HepG2 (cell line): ENCODE results near the gene COL26A1. TPM values are rescaled to one million over a fixed set of nuclear protein-coding genes. Genes with fewer than 3 reads are reported as not detected.
A peak's percentile ranks its signal among the peaks of the same experiment; 100 is the strongest.

ENCODE experiments used
- ATAC-seq: fragments of 200-7000 bp; cut with Tn5 transposase; 3 replicates; pipeline ENCODE4 v1.9.1; 2020; ENCODE audit warnings: mild to moderate bottlenecking, moderate library complexity
- BruUV-seq: library from RNA; stranded (reverse); fragments of 400-500 nt; replicated peaks from 2 replicates; lab custom pipeline; 2021; lab: Mats Ljungman, UMichigan
- CTCF ChIA-PET: fragments of 300-600 bp; formaldehyde crosslinking; extraction: SDS; loops from one replicate; lab custom pipeline; 2021; ENCODE audit warnings: low total read pairs, inconsistent platforms, low intra/inter-chr PET ratio; lab: Yijun Ruan, JAX
- POLR2A ChIA-PET: fragments of 350-600 bp; sonication (Branson Sonifier 250); formaldehyde crosslinking; loops from one replicate; lab custom pipeline; 2020; ENCODE audit warnings: antibody characterized with exemption, inconsistent platforms; lab: Yijun Ruan, JAX
- DNase-seq: peaks from one replicate; pipeline ENCODE4 v3.0.0-alpha.2; 2015; ENCODE audit warnings: low spot score
- FAIRE-seq: peaks from 3 replicates; lab custom pipeline; 2011; peaks lifted over from hg19 to GRCh38; lab: Jason Lieb, UNC
- H2AFZ ChIP-seq: one replicate; pipeline ENCODE4 v1.6.1; 2011; ENCODE audit warnings: low read length, inconsistent platforms
- H3K27ac ChIP-seq: fragments of 300-600 bp; 3 replicates; pipeline ENCODE4 v1.8.0; 2011; ENCODE audit warnings: mixed run types, mild to moderate bottlenecking, mixed read lengths, low read length, inconsistent platforms; ENCODE audit not compliant: insufficient read depth; ENCODE audit errors: extremely low read length
- H3K27me3 ChIP-seq, 2 experiments: fragments of 200-600 bp in 1 of 2; 2 replicates in 1 of 2; 3 replicates in 1 of 2; pipeline versions ENCODE4 v1.6.0 to v1.8.0; 2011; ENCODE audit warnings: low read length in 2 of 2, mild to moderate bottlenecking in 2 of 2, moderate library complexity in 2 of 2, inconsistent platforms in 1 of 2; ENCODE audit not compliant: insufficient read depth in 2 of 2, control insufficient read depth in 1 of 2
- H3K36me3 ChIP-seq, 2 experiments: fragments of 200-600 bp in 1 of 2; replicated peaks in 1 of 2; 2 replicates in 1 of 2; 3 replicates in 1 of 2; pipeline versions ENCODE4 v1.5.1 to v1.8.0; 2011; ENCODE audit warnings: low read length in 2 of 2, inconsistent platforms in 1 of 2; ENCODE audit not compliant: insufficient read depth in 2 of 2, control insufficient read depth in 1 of 2
- H3K4me1 ChIP-seq: 2 replicates; pipeline ENCODE4 v1.5.1; 2012; ENCODE audit warnings: low read length, inconsistent platforms; ENCODE audit not compliant: insufficient read depth
- H3K4me2 ChIP-seq: 2 replicates; pipeline ENCODE4 v1.6.0; 2011; ENCODE audit warnings: low read depth, low read length, inconsistent platforms
- H3K4me3 ChIP-seq, 3 experiments: fragments of 200-600 bp in 1 of 3; sonication (generic), shearing (Covaris generic) in 1 of 3; replicated peaks in 1 of 3; 2 replicates each; pipeline ENCODE4 v1.5.1; 2011 to 2016; ENCODE audit warnings: low read length in 3 of 3, inconsistent platforms in 2 of 3, low read depth in 2 of 3, mild to moderate bottlenecking in 2 of 3, control low read depth in 1 of 3, mixed read lengths in 1 of 3; ENCODE audit not compliant: insufficient read depth in 1 of 3
- H3K79me2 ChIP-seq: one replicate; pipeline ENCODE4 v1.6.1; 2011; ENCODE audit warnings: low read length, inconsistent platforms; ENCODE audit not compliant: insufficient read depth
- H3K9ac ChIP-seq: 2 replicates; pipeline ENCODE4 v1.6.0; 2011; ENCODE audit warnings: mild to moderate bottlenecking, low read depth, low read length, inconsistent platforms; ENCODE audit not compliant: insufficient read depth
- H3K9me3 ChIP-seq: 2 replicates; pipeline ENCODE4 v1.5.1; 2012; ENCODE audit warnings: mild to moderate bottlenecking, low read length
- H4K20me1 ChIP-seq: 2 replicates; pipeline ENCODE4 v1.6.0; 2011; ENCODE audit warnings: inconsistent platforms, mild to moderate bottlenecking, low read length, moderate library complexity; ENCODE audit not compliant: insufficient read depth
- DMAP1 ChIP-seq: IDR thresholded peaks from 2 replicates; pipeline ENCODE4 v1.6.1; 2016
- FOXO4 ChIP-seq: sonication (generic); formaldehyde crosslinking; conservative IDR thresholded peaks from 2 replicates; pipeline ENCODE4 v1.8.1; 2023; ENCODE audit warnings: missing genetic modification reagents
- KAT2B ChIP-seq: fragments of 150-350 bp; IDR thresholded peaks from 2 replicates; pipeline ENCODE4 v1.6.1; 2014; ENCODE audit warnings: low read depth, low read length, borderline replicate concordance
- NFKBIZ ChIP-seq: IDR thresholded peaks from 2 replicates; pipeline ENCODE4 v1.6.1; 2018; ENCODE audit warnings: missing genetic modification reagents, missing compliant biosample characterization
- POLR2AphosphoS2 ChIP-seq: IDR thresholded peaks from 2 replicates; pipeline ENCODE4 v1.6.1; 2011; ENCODE audit warnings: low read depth, low read length, improper control_type of control experiment
- REL ChIP-seq: sonication (generic); formaldehyde crosslinking; conservative IDR thresholded peaks from 2 replicates; pipeline ENCODE4 v1.8.0; 2022; ENCODE audit warnings: mild to moderate bottlenecking, missing genetic modification reagents, moderate library complexity
- SATB2 ChIP-seq: sonication (generic); formaldehyde crosslinking; IDR thresholded peaks from 2 replicates; pipeline ENCODE4 v1.5.0; 2020; ENCODE audit warnings: missing genetic modification reagents
- SMAD9 ChIP-seq: sonication (generic); formaldehyde crosslinking; IDR thresholded peaks from 2 replicates; pipeline ENCODE4 v1.5.1; 2020; ENCODE audit warnings: mild to moderate bottlenecking, missing genetic modification reagents
- ZKSCAN5 ChIP-seq: sonication (generic); formaldehyde crosslinking; IDR thresholded peaks from 2 replicates; pipeline ENCODE4 v1.5.1; 2020; ENCODE audit warnings: mild to moderate bottlenecking, missing genetic modification reagents
- ZNF224 ChIP-seq: sonication (generic); formaldehyde crosslinking; IDR thresholded peaks from 2 replicates; pipeline ENCODE4 v1.5.0; 2020; ENCODE audit warnings: mild to moderate bottlenecking, missing genetic modification reagents
- ZNF501 ChIP-seq: sonication (generic); formaldehyde crosslinking; IDR thresholded peaks from 2 replicates; pipeline ENCODE4 v1.5.1; 2020; ENCODE audit warnings: mild to moderate bottlenecking, moderate library complexity, missing genetic modification reagents
- ZNF549 ChIP-seq: sonication (generic); formaldehyde crosslinking; IDR thresholded peaks from 2 replicates; pipeline ENCODE4 v1.5.0; 2020; ENCODE audit warnings: missing genetic modification reagents
- WGBS: methylation state at CpG from one replicate; pipeline ENCODE4 v1.1.6; 2017; ENCODE audit warnings: low lambda C conversion rate; 5-methylcytosine and 5-hydroxymethylcytosine counted together
- in situ Hi-C: cut with HindIII; loops from 2 replicates; pipeline ENCODE4 v1.10.0; 2017; ENCODE audit warnings: low pct_unique_long_range_greater_than_20kb; ENCODE audit not compliant: extremely low pct_ligation_motif_present
- intact Hi-C: fragments of 100-400 bp; cut with micrococcal nuclease; formaldehyde crosslinking; loops from one replicate; pipeline ENCODE4 v1.10.0; 2022; ENCODE audit not compliant: unreplicated experiment
- polyA plus RNA-seq, 8 experiments: library from polyadenylated mRNA; depleted of rRNA in 3 of 8; stranded (reverse) in 7 of 8; unstranded in 1 of 8; fragments of >200 nt; fragmentation: Illumina TruSeq in 4 of 8; extraction: Trizol in 4 of 8; gene quantifications; 2 replicates each; pipeline versions ENCODE4 v1.2.1 to v1.2.3, GENCODE V29; 2011 to 2016; ENCODE audit warnings: low read depth in 4 of 8, missing spikeins in 1 of 8, mixed read lengths in 1 of 8; ENCODE audit not compliant: insufficient read depth in 1 of 8
- total RNA-seq, 5 experiments: library from RNA; depleted of rRNA; stranded (reverse); fragments of >200 nt; fragmentation: Illumina TruSeq; extraction: Trizol; gene quantifications; 2 replicates each; pipeline ENCODE4 v1.2.3, GENCODE V29; 2016; ENCODE audit warnings: low read depth in 1 of 5
- TF ChIP-seq, protein P1 (sequence below): sonication (generic); formaldehyde crosslinking; IDR thresholded peaks from 2 replicates; pipeline ENCODE4 v1.5.0; 2020; ENCODE audit warnings: mild to moderate bottlenecking, missing genetic modification reagents
- TF ChIP-seq, protein P2 (sequence below): sonication (generic); formaldehyde crosslinking; IDR thresholded peaks from 2 replicates; pipeline ENCODE4 v1.5.1; 2020; ENCODE audit warnings: mild to moderate bottlenecking, missing genetic modification reagents, borderline replicate concordance

Gene COL26A1
- total and polyA plus RNA-seq, 2 of the 13 experiments (the other 11 are each of a cell fraction or from before 2014, with no cell fraction given), result 7.8 to 9.2 TPM

GRCh38 chr7:101597941-101598340 lies 235.3 kb downstream of the COL26A1 start (continued):
- TF ChIP-seq, protein P1, sequence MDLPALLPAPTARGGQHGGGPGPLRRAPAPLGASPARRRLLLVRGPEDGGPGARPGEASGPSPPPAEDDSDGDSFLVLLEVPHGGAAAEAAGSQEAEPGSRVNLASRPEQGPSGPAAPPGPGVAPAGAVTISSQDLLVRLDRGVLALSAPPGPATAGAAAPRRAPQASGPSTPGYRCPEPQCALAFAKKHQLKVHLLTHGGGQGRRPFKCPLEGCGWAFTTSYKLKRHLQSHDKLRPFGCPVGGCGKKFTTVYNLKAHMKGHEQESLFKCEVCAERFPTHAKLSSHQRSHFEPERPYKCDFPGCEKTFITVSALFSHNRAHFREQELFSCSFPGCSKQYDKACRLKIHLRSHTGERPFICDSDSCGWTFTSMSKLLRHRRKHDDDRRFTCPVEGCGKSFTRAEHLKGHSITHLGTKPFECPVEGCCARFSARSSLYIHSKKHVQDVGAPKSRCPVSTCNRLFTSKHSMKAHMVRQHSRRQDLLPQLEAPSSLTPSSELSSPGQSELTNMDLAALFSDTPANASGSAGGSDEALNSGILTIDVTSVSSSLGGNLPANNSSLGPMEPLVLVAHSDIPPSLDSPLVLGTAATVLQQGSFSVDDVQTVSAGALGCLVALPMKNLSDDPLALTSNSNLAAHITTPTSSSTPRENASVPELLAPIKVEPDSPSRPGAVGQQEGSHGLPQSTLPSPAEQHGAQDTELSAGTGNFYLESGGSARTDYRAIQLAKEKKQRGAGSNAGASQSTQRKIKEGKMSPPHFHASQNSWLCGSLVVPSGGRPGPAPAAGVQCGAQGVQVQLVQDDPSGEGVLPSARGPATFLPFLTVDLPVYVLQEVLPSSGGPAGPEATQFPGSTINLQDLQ (CRISPR knock-in tag), result no peak
- TF ChIP-seq ZNF224 (CRISPR knock-in tag), result no peak
- no peak for TF ChIP-seq POLR2AphosphoS2
- no peak for TF ChIP-seq ZKSCAN5 (CRISPR knock-in tag)
- TF ChIP-seq FOXO4 (CRISPR knock-in tag), result no peak

GRCh38 chr7:101598422-101598985 lies 235.8 kb downstream of the COL26A1 start:
- Histone ChIP-seq H3K4me1 (peaks cover 56% of the 10 kb centered on the region), H3K27ac (peak overlapping the region; percentile 9), H3K36me3 (no peaks in the 10 kb centered on the region), H3K79me2 (no peaks in the 10 kb centered on the region), H3K9ac (peak overlapping the region; percentile 56), H4K20me1 (no peaks in the 10 kb centered on the region), H3K4me3 (peak overlapping the region in 2 of 3 experiments; percentile 19 to 67; a peak in 3 of 6 replicates), H2AFZ (no peak overlapping the region), H3K27me3 (peaks cover 0 to 18% of the 10 kb centered on the region in 2 experiments; a peak in 3 of 5 replicates), H3K9me3 (no peaks in the 10 kb centered on the region), H3K4me2 (peak overlapping the region; percentile 86)
- FAIRE-seq (no peak), ATAC-seq (peak; percentile 61), DNase-seq (peak; percentile 89)
- intact Hi-C loops (no loop called here), in situ Hi-C loops (no loop called here)
- WGBS, result no CpG with 5 or more reads among the region's 18 CpGs
- ChIA-PET CTCF (no interaction called here), POLR2A (no interaction called here)
- BruUV-seq, result no TSS peak
- TF ChIP-seq NFKBIZ (no peak), KAT2B (no peak), ZNF501 (no peak), SATB2 (no peak), REL (CRISPR knock-in tag) (no peak), SMAD9 (CRISPR knock-in tag) (no peak), ZNF549 (CRISPR knock-in tag) (no peak), DMAP1 (no peak)
- TF ChIP-seq, protein P2, sequence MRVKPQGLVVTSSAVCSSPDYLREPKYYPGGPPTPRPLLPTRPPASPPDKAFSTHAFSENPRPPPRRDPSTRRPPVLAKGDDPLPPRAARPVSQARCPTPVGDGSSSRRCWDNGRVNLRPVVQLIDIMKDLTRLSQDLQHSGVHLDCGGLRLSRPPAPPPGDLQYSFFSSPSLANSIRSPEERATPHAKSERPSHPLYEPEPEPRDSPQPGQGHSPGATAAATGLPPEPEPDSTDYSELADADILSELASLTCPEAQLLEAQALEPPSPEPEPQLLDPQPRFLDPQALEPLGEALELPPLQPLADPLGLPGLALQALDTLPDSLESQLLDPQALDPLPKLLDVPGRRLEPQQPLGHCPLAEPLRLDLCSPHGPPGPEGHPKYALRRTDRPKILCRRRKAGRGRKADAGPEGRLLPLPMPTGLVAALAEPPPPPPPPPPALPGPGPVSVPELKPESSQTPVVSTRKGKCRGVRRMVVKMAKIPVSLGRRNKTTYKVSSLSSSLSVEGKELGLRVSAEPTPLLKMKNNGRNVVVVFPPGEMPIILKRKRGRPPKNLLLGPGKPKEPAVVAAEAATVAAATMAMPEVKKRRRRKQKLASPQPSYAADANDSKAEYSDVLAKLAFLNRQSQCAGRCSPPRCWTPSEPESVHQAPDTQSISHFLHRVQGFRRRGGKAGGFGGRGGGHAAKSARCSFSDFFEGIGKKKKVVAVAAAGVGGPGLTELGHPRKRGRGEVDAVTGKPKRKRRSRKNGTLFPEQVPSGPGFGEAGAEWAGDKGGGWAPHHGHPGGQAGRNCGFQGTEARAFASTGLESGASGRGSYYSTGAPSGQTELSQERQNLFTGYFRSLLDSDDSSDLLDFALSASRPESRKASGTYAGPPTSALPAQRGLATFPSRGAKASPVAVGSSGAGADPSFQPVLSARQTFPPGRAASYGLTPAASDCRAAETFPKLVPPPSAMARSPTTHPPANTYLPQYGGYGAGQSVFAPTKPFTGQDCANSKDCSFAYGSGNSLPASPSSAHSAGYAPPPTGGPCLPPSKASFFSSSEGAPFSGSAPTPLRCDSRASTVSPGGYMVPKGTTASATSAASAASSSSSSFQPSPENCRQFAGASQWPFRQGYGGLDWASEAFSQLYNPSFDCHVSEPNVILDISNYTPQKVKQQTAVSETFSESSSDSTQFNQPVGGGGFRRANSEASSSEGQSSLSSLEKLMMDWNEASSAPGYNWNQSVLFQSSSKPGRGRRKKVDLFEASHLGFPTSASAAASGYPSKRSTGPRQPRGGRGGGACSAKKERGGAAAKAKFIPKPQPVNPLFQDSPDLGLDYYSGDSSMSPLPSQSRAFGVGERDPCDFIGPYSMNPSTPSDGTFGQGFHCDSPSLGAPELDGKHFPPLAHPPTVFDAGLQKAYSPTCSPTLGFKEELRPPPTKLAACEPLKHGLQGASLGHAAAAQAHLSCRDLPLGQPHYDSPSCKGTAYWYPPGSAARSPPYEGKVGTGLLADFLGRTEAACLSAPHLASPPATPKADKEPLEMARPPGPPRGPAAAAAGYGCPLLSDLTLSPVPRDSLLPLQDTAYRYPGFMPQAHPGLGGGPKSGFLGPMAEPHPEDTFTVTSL (CRISPR knock-in tag), result no peak
